ENCODE data around the gene BOK. TPM values are rescaled to one million over a fixed set of nuclear protein-coding genes. Genes with fewer than 3 reads are reported as not detected.

BOK gene
- total RNA-seq, 1 donor from 2014 or later: not detected

DNA sequence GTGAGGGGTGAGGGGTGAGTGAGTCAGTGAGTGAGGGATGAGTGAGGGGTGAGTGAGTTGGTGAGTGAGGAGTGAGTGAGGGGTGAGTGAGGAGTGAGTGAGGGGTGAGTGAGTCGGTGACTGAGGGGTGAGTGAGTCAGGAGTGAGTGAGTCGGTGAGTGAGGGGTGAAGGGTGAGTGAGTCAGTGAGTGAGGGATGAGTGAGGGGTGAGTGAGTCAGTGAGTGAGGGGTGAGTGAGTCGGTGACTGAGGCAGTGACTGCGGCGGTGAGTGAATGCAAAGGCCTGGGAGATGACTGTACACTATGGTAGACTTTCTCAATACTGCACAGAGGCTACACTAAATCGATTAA is 61.8 kb downstream of the BOK start:
- Mint-ChIP-seq H3K9me3 (peaks cover 6% of the 10 kb centered on the region), H3K4me3 (peak overlapping the region; percentile 40), H3K4me1 (ENCODE audit: low read depth) (peaks cover 36% of the 10 kb centered on the region), H3K27ac (peak overlapping the region; percentile 78), H3K27me3 (ENCODE audit: insufficient read depth) (no peaks in the 10 kb centered on the region), H3K36me3 (ENCODE audit: low read depth) (peaks cover 31% of the 10 kb centered on the region)
- peak; percentile 14 for DNase-seq (ENCODE audit: low spot score)
- intact Hi-C loops (cut with micrococcal nuclease): no loop called here

Other genes with a start within 250 kb of the BOK start
- 270 and 273 TPM in 2 replicates for gene HDLBP, start 243.1 kb upstream of the BOK start, total RNA-seq
- gene SEPTIN2, start 242.8 kb upstream of the BOK start, total RNA-seq: 203 and 219 TPM in 2 replicates
- 36.6 and 40.9 TPM in 2 replicates for gene FARP2, start 202.5 kb upstream of the BOK start, total RNA-seq
- 125 and 133 TPM in 2 replicates for gene STK25, start 50.2 kb upstream of the BOK start, total RNA-seq
- gene THAP4, start 78.4 kb downstream of the BOK start, total RNA-seq: 53.1 and 58.5 TPM in 2 replicates
- gene ATG4B, start 78.9 kb downstream of the BOK start, total RNA-seq: 116 and 126 TPM in 2 replicates
- gene DTYMK, start 128.1 kb downstream of the BOK start, total RNA-seq: 102 and 106 TPM in 2 replicates
- 50.1 and 57.5 TPM in 2 replicates for gene ING5, start 143.3 kb downstream of the BOK start, total RNA-seq
- gene D2HGDH, start 175.9 kb downstream of the BOK start, total RNA-seq: 27.1 and 28.7 TPM in 2 replicates
- 0.51 and 0.60 TPM in 2 replicates for gene GAL3ST2, start 218.1 kb downstream of the BOK start, total RNA-seq